ENCODE results near the gene NOX4. TPM values are rescaled to one million over a fixed set of nuclear protein-coding genes. Genes with fewer than 3 reads are reported as not detected.

NOX4 gene
- total and polyA plus RNA-seq, 2 donors (not counting 3 experiments of a cell fraction or from before 2014, with no cell fraction given), result 21.2 to 34.0 TPM

DNA sequence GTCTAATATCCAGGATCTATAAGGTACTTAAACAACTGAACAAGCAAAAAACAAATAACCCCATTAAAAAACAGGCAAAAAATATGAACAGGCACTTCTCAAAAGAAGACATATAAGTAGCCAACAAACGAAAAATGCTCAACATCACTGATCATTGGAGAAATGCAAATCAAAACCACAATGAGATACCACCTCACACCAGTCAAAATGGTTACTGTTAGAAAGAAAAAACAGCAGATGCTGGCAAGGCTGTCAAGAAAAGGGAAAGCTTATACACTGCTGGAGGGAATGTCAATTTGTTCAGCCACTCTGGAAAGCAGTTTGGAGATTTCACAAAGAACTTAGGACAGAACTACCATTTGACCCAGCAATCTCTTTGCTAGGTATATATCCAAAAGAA, 30.6 kb upstream of the NOX4 start:
- Histone ChIP-seq H3K36me3 (ENCODE audit: control insufficient read depth in 2 of 2, extremely low read depth in 1 of 2, insufficient read depth in 2 of 2, low read length in 2 of 2) (no peaks in the 10 kb centered on the region), H3K9ac (replicated peaks; ENCODE audit: extremely low read depth, insufficient read depth, low read length) (no peak overlapping the region), H3K9me1 (replicated peaks; ENCODE audit: control insufficient read depth, extremely low read depth, insufficient read depth, low read length) (no peaks in the 10 kb centered on the region), H3K27me3 (ENCODE audit: control insufficient read depth in 2 of 2, insufficient read depth in 2 of 2, low read length in 2 of 2) (no peaks in the 10 kb centered on the region), H2AFZ (ENCODE audit: low read depth, low read length) (no peak overlapping the region), H3K79me2 (ENCODE audit: control insufficient read depth, insufficient read depth, low read length) (no peaks in the 10 kb centered on the region), H3K4me1 (ENCODE audit: control insufficient read depth, extremely low read depth, insufficient read depth, low read length) (no peaks in the 10 kb centered on the region), H3K4me2 (ENCODE audit: insufficient read depth, low read length) (no peak overlapping the region), H3K4me3 (replicated peaks in 1 of 3; ENCODE audit: insufficient read depth in 1 of 3, low read depth in 1 of 3, low read length in 3 of 3) (no peak overlapping the region), H3K9me3 (replicated peaks; ENCODE audit: control insufficient read depth, insufficient read depth, low read length) (no peaks in the 10 kb centered on the region), H4K20me1 (replicated peaks; ENCODE audit: control insufficient read depth, extremely low read depth, insufficient read depth, low read length) (no peaks in the 10 kb centered on the region), H3K27ac (ENCODE audit: insufficient read depth, low read depth, low read length) (no peak overlapping the region)
- TF ChIP-seq FOS (IDR thresholded peaks at IDR 0.05; ENCODE audit: borderline replicate concordance, insufficient read depth, low read length) (no peak), POLR2A (IDR thresholded peaks at IDR 0.05; ENCODE audit: low read depth, low read length) (no peak), GATA2 (IDR thresholded peaks at IDR 0.05; ENCODE audit: insufficient read depth, insufficient read length, low read depth, low read length) (no peak), JUN (IDR thresholded peaks at IDR 0.05; ENCODE audit: borderline replicate concordance, insufficient read depth, insufficient read length, low read depth) (no peak), POLR2AphosphoS5 (IDR thresholded peaks at IDR 0.05; ENCODE audit: insufficient read depth, low read depth, low read length) (no peak), MYC (IDR thresholded peaks at IDR 0.05; ENCODE audit: low read depth, low read length) (no peak), EZH2 (IDR thresholded peaks at IDR 0.05; ENCODE audit: borderline replicate concordance, low read depth, low read length, severe bottlenecking) (no peak)
- TF ChIP-seq, protein P1, sequence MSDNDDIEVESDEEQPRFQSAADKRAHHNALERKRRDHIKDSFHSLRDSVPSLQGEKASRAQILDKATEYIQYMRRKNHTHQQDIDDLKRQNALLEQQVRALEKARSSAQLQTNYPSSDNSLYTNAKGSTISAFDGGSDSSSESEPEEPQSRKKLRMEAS (IDR thresholded peaks at IDR 0.05; ENCODE audit: insufficient read depth, insufficient read length), result no peak
- TF ChIP-seq, protein P2, sequence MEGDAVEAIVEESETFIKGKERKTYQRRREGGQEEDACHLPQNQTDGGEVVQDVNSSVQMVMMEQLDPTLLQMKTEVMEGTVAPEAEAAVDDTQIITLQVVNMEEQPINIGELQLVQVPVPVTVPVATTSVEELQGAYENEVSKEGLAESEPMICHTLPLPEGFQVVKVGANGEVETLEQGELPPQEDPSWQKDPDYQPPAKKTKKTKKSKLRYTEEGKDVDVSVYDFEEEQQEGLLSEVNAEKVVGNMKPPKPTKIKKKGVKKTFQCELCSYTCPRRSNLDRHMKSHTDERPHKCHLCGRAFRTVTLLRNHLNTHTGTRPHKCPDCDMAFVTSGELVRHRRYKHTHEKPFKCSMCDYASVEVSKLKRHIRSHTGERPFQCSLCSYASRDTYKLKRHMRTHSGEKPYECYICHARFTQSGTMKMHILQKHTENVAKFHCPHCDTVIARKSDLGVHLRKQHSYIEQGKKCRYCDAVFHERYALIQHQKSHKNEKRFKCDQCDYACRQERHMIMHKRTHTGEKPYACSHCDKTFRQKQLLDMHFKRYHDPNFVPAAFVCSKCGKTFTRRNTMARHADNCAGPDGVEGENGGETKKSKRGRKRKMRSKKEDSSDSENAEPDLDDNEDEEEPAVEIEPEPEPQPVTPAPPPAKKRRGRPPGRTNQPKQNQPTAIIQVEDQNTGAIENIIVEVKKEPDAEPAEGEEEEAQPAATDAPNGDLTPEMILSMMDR (IDR thresholded peaks at IDR 0.05; ENCODE audit: extremely low read depth in 1 of 2, insufficient read depth in 1 of 2, low read depth in 1 of 2, low read length in 2 of 2), result no peak
- dilution Hi-C loops (cut with MboI; ENCODE audit: extremely low pct_ligation_motif_present, low sequenced_read_pairs), result no loop called here
- intact Hi-C loops (cut with micrococcal nuclease), result no loop called here
- ChIA-PET CTCF (interaction anchor here (1.3 kb wide), 1 partner anchor 12 kb away, joined by 3 read pairs; no protein-coding TSS in a partner anchor), POLR2A (no interaction called here)
- BruUV-seq (replicated peaks), result no TSS peak
- FAIRE-seq (no peak), DNase-seq (ENCODE audit: low read depth, low spot score) (no peak)
